Activated CD8-positive, alpha-beta T cell treated with anti-CD3 and anti-CD28 coated beads for 36 hours (primary cell): ENCODE results near the gene MED9. TPM values are rescaled to one million over a fixed set of nuclear protein-coding genes. Genes with fewer than 3 reads are reported as not detected.

Source experiments
- ATAC-seq: fragments of 200-7000 bp; cut with Tn5 transposase; one replicate; pipeline ENCODE4 v1.10.0; 2021; ENCODE audit warnings: mild to moderate bottlenecking, moderate library complexity
- CTCF ChIA-PET: fragments of 350-600 bp; sonication (Branson Sonifier 250); formaldehyde crosslinking; loops from one replicate; lab custom pipeline; 2021; ENCODE audit warnings: antibody characterized with exemption; lab: Charles Lee
- POLR2A ChIA-PET: fragments of 350-600 bp; sonication (Branson Sonifier 250); formaldehyde crosslinking; loops from one replicate; lab custom pipeline; 2021; ENCODE audit warnings: antibody characterized with exemption; lab: Charles Lee
- DNase-seq: peaks from one replicate; pipeline ENCODE4 v3.0.0-alpha.2; 2020
- H3K27ac Mint-ChIP-seq: one replicate; pipeline ENCODE4 v1.8.0; 2021; ENCODE audit warnings: mild to moderate bottlenecking, mixed read lengths
- H3K27me3 Mint-ChIP-seq: one replicate; pipeline ENCODE4 v1.8.0; 2021; ENCODE audit warnings: mixed read lengths
- H3K36me3 Mint-ChIP-seq: one replicate; pipeline ENCODE4 v1.8.0; 2021; ENCODE audit warnings: low read depth, mixed read lengths
- H3K4me1 Mint-ChIP-seq: one replicate; pipeline ENCODE4 v1.8.0; 2021; ENCODE audit warnings: low read depth, mixed read lengths
- H3K4me3 Mint-ChIP-seq: one replicate; pipeline ENCODE4 v1.8.0; 2021; ENCODE audit warnings: mild to moderate bottlenecking, moderate library complexity, mixed read lengths
- H3K9me3 Mint-ChIP-seq: one replicate; pipeline ENCODE4 v1.8.0; 2021; ENCODE audit warnings: mixed read lengths
- CTCF ChIP-seq: fragments of 200-600 bp; IDR thresholded peaks from one replicate; pipeline ENCODE4 v1.8.0; 2022; ENCODE audit warnings: antibody characterized with exemption, mild to moderate bottlenecking
- intact Hi-C: fragments of 100-400 bp; cut with micrococcal nuclease; formaldehyde crosslinking; loops from one replicate; pipeline ENCODE4 v1.10.0; 2022
- total RNA-seq, 2 experiments: library from RNA; stranded (reverse); gene quantifications; one replicate each; pipeline ENCODE4 v1.2.3, GENCODE V29; 2021

The MED9 gene
- total RNA-seq, 2 experiments from 2014 or later = 14.2 to 14.7 TPM

DNA sequence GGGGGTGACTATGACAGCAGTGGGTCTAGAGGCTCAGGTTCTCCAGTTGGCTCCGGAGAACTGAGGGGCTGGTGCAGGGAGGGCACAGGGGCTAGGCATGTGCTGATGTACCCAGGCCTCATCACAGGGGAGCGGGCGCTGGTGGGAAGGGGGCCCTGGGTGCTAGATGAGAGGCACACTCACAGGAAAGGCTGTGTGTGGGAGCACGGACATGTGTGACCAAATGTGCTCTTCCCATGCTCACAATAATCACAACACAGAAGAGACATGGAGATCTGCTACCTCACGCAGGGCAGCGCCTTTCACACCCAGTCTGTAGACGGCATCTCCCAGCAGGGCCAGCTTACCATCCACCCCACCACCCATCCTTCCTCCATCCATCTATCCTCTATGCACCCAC lies 36.8 kb downstream of the MED9 start:
- DNase-seq (no peak), ATAC-seq (no peak)
- Mint-ChIP-seq H3K36me3 (no peaks in the 10 kb centered on the region), H3K4me1 (peaks cover 17% of the 10 kb centered on the region), H3K9me3 (no peaks in the 10 kb centered on the region), H3K4me3 (no peak overlapping the region), H3K27me3 (no peaks in the 10 kb centered on the region), H3K27ac (no peak overlapping the region)
- no peak for TF ChIP-seq CTCF
- CTCF ChIA-PET = interaction anchor here (3.5 kb wide), 1 partner anchor 17 kb away, joined by 11 read pairs; no protein-coding TSS in a partner anchor
- POLR2A ChIA-PET = no interaction called here
- intact Hi-C loops = no loop called here

- Mint-ChIP-seq H3K36me3 (no peaks in the 10 kb centered on the region), H3K27me3 (no peaks in the 10 kb centered on the region), H3K9me3 (no peaks in the 10 kb centered on the region), H3K4me1 (peaks cover 17% of the 10 kb centered on the region), H3K4me3 (no peak overlapping the region), H3K27ac (no peak overlapping the region)
- TF ChIP-seq CTCF = no peak
- DNase-seq (no peak), ATAC-seq (no peak)
- CTCF ChIA-PET = interaction anchor here (3.5 kb wide), 1 partner anchor 17 kb away, joined by 11 read pairs; no protein-coding TSS in a partner anchor
- intact Hi-C loops = no loop called here
- POLR2A ChIA-PET = no interaction called here
Observed at GRCh38 chr17:17514361-17514992, 37.7 kb downstream of the MED9 start.

- ChIA-PET CTCF (interaction anchor here (3.5 kb wide), 1 partner anchor 18 kb away, joined by 11 read pairs; no protein-coding TSS in a partner anchor), POLR2A (no interaction called here)
- TF ChIP-seq CTCF = no peak
- Mint-ChIP-seq H3K9me3 (no peaks in the 10 kb centered on the region), H3K4me1 (peaks cover 12% of the 10 kb centered on the region), H3K27ac (no peak overlapping the region), H3K4me3 (no peak overlapping the region), H3K27me3 (no peaks in the 10 kb centered on the region), H3K36me3 (no peaks in the 10 kb centered on the region)
- DNase-seq = no peak
- intact Hi-C loops = no loop called here
- ATAC-seq = no peak
Observed at GRCh38 chr17:17514993-17515933, 38.5 kb downstream of the MED9 start.

GRCh38 chr17:17515934-17516930 lies 39.4 kb downstream of the MED9 start:
- intact Hi-C loops = no loop called here
- Mint-ChIP-seq H3K9me3 (no peaks in the 10 kb centered on the region), H3K4me3 (no peak overlapping the region), H3K27me3 (no peaks in the 10 kb centered on the region), H3K27ac (no peak overlapping the region), H3K4me1 (peaks cover 3% of the 10 kb centered on the region), H3K36me3 (no peaks in the 10 kb centered on the region)
- ATAC-seq = no peak
- DNase-seq = peak; percentile 16
- ChIA-PET POLR2A (no interaction called here), CTCF (interaction anchor here (3.5 kb wide), 1 partner anchor 19 kb away, joined by 11 read pairs; no protein-coding TSS in a partner anchor)
- TF ChIP-seq CTCF = no peak
